Muscle of arm (tissue), 12 donors: ENCODE data around the gene FSTL4. TPM values are rescaled to one million over a fixed set of nuclear protein-coding genes. Genes with fewer than 3 reads are reported as not detected.
"Not testable (repeated sequence)": the region's sequence is repeated elsewhere in the genome, so short reads cannot be mapped to it uniquely, and the experiment has no call there.

ENCODE experiments used
- DNase-seq: peaks from one replicate; pipeline ENCODE4 v3.0.0-alpha.2; 2013
- polyA plus RNA-seq, 12 donors: library from polyadenylated mRNA; unstranded; fragments of 120-200 nt; gene quantifications; one replicate each; pipeline ENCODE4 v1.2.1, GENCODE V29; 2013; ENCODE audit not compliant: insufficient read length in 12 of 12

FSTL4 gene
- polyA plus RNA-seq, 12 donors = 0.39 to 4.3 (median 2.0) TPM; not detected in 2

GRCh38 chr5:133405275-133406034, 206.9 kb downstream of the FSTL4 start:
- DNase-seq = no peak

- DNase-seq = no peak
These were observed 207.6 kb downstream of the FSTL4 start for GRCh38 chr5:133404724-133405123.

- no peak for DNase-seq
These were observed 208.5 kb downstream of the FSTL4 start for GRCh38 chr5:133403741-133404364.

- DNase-seq = no peak
These were observed 209.6 kb downstream of the FSTL4 start for GRCh38 chr5:133402775-133403174.

- DNase-seq = no peak
These were observed 210.5 kb downstream of the FSTL4 start for GRCh38 chr5:133401731-133402347.

- DNase-seq = no peak
These were observed 211.4 kb downstream of the FSTL4 start for GRCh38 chr5:133400831-133401351.

GRCh38 chr5:133400120-133400519, 212.2 kb downstream of the FSTL4 start:
- DNase-seq = no peak

- no peak for DNase-seq
These were observed 213.0 kb downstream of the FSTL4 start for GRCh38 chr5:133399247-133399891.

GRCh38 chr5:133398646-133399101, 213.7 kb downstream of the FSTL4 start:
- DNase-seq = no peak

- DNase-seq = no peak
These were observed 214.2 kb downstream of the FSTL4 start for GRCh38 chr5:133397990-133398645.

GRCh38 chr5:133397348-133397747, 215.0 kb downstream of the FSTL4 start:
- peak; percentile 17 for DNase-seq

- peak; percentile 51 for DNase-seq
These were observed 215.5 kb downstream of the FSTL4 start for GRCh38 chr5:133396814-133397213.

GRCh38 chr5:133396187-133396741, 216.1 kb downstream of the FSTL4 start:
- DNase-seq = peak; percentile 52

GRCh38 chr5:133395207-133395606, 217.1 kb downstream of the FSTL4 start:
- not testable (repeated sequence) for DNase-seq

GRCh38 chr5:133394477-133394817, 217.9 kb downstream of the FSTL4 start:
- DNase-seq = not testable (repeated sequence)

GRCh38 chr5:133393776-133394476, 218.4 kb downstream of the FSTL4 start:
- DNase-seq = no peak

- DNase-seq = no peak
These were observed 219.9 kb downstream of the FSTL4 start for GRCh38 chr5:133392448-133392847.

GRCh38 chr5:133391354-133392136, 220.8 kb downstream of the FSTL4 start:
- DNase-seq = no peak

- DNase-seq = no peak
These were observed 221.7 kb downstream of the FSTL4 start for GRCh38 chr5:133390416-133391353.
